ENCODE data around the gene AQP3.

DNA sequence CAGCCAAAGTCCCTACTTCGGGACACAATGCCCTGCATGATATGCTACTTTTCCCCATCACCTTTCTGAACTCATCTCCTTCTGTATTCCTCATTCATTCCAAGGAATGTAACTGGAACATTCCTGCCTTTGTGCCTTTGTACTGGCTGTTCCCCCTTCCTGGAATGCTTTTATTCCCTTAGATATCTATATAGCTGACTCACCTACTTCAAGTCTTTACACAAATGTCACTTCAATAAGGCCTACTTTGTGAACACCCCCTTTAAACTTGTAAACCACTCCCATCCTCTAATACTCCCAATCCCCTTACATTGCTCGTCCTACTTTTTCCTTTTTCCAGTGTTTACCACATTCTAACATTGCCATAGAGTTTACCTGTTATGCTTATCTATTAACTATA lies 24.0 kb upstream of the AQP3 start:
- TF ChIP-seq SUZ12 (IDR thresholded peaks at IDR 0.05; ENCODE audit: extremely low read depth, insufficient read depth, insufficient read length) (no peak), YY1 (IDR thresholded peaks at IDR 0.05; ENCODE audit: insufficient read depth, insufficient read length) (no peak)

Measured in NT2/D1 (cell line).